Ovary (tissue), 3 donors: ENCODE results near the gene AOAH.

ENCODE experiments used
- EP300 ChIP-seq: sonication (generic); formaldehyde crosslinking; IDR thresholded peaks from one replicate; pipeline ENCODE4 v1.6.1; 2017; ENCODE audit warnings: antibody characterized with exemption
- TF ChIP-seq, protein P1 (sequence below), 3 donors: fragments of 450-650 bp in 2 of 3; fragments of 200-600 bp in 1 of 3; IDR thresholded peaks; one replicate each; pipeline versions ENCODE4 v1.5.1 to v1.8.0; 2016 to 2022; ENCODE audit warnings: antibody characterized with exemption in 3 of 3, mild to moderate bottlenecking in 1 of 3
- donor health status: DM: no; HTN: no; CAD: no.

DNA sequence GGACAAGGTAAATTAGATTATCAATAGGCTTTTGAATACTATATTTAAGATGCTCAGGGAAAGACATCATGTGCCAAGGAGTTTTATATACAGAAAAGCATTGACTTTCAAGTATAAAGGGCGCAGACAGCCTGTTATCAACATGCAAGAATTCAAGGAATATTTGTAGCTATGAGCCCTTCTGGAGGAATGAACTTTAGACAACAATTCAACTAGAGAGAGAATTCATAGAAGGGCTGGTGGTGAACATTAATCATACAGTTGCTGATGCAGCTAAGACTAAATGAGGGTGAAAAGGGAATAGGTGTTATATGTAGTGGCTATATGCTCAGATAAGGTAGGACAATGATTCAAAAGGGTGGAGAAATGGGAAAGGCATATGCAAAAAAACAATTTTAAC lies 41.2 kb downstream of the AOAH start:
- TF ChIP-seq, protein P1, sequence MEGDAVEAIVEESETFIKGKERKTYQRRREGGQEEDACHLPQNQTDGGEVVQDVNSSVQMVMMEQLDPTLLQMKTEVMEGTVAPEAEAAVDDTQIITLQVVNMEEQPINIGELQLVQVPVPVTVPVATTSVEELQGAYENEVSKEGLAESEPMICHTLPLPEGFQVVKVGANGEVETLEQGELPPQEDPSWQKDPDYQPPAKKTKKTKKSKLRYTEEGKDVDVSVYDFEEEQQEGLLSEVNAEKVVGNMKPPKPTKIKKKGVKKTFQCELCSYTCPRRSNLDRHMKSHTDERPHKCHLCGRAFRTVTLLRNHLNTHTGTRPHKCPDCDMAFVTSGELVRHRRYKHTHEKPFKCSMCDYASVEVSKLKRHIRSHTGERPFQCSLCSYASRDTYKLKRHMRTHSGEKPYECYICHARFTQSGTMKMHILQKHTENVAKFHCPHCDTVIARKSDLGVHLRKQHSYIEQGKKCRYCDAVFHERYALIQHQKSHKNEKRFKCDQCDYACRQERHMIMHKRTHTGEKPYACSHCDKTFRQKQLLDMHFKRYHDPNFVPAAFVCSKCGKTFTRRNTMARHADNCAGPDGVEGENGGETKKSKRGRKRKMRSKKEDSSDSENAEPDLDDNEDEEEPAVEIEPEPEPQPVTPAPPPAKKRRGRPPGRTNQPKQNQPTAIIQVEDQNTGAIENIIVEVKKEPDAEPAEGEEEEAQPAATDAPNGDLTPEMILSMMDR (IDR thresholded peaks at IDR 0.05): no peak
- TF ChIP-seq EP300: no peak
